GM21360 (cell line): ENCODE data around the gene GPR180.

ENCODE experiments used
- ATAC-seq: cut with Tn5 transposase; IDR thresholded peaks from one replicate; pipeline ENCODE4 v1.9.1; 2021; ENCODE audit warnings: mild to moderate bottlenecking, moderate library complexity; ENCODE audit not compliant: unreplicated experiment

The GPR180 gene

DNA sequence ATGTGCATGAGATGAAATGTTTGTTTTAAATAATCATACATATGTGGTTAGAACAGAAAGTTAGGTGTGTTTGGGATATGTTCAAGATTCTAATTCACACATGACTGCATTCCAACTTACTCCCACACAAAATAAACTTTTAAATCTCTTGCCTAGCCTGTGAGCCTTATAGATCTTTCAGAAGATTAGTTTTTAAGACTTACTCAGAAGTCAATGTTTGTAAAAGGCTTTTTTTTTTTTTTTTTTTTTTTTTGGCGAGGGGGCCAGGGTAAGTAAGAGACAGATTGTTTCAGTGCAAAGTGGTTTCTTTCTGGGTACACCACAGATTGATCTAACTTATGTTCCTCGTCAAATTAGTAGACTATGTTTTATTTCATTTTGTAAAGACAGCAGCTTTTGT, 39.1 kb downstream of the GPR180 start:
- no peak for ATAC-seq

DNA sequence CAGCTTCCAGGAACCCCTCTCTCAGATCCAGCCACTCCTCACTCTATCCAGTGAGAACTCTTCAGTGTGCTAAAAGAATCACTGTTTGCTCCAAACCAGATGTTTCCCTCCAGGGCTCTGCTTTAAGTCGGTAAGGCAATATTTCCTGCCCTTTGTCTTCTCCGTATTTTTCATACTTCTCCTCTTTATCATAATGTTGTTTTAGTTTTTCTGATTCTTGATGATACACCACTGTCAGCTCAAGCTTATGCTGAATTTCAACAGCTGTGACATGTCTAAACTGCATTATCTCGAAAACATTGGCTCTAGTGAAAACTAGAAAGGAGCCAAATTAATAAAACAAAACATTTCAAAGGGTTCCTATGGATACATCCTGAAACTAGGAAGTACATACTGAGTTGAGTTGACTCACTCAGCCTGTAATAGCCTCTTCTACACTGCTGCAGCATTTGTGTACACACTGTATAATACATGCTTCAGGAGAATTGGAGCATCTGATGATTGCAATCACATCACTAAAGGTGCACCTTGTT, 39.8 kb downstream of the GPR180 start:
- ATAC-seq, result no peak

- peak; percentile 83 for ATAC-seq
These were observed 45.2 kb downstream of the GPR180 start for GRCh38 chr13:94646904-94647303.

DNA sequence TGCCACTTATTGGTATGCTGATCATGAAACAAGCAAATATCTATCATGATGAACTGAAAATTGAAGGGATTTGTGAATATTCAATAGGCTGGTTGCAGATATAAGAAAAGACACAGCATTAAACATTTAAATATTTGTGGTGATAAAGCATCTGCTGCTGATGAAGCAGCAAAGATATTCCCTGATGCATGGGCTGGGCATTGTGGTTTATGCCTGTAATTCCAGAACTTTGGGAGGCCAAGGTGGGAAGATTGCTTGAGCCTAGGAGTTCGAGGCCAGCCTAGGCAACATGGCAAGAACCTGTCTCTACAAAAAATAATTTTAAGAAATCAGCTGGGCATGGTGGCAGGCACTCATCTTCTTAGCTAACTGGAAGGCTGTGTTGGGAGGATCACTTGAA, 54.5 kb downstream of the GPR180 start:
- no peak for ATAC-seq

DNA sequence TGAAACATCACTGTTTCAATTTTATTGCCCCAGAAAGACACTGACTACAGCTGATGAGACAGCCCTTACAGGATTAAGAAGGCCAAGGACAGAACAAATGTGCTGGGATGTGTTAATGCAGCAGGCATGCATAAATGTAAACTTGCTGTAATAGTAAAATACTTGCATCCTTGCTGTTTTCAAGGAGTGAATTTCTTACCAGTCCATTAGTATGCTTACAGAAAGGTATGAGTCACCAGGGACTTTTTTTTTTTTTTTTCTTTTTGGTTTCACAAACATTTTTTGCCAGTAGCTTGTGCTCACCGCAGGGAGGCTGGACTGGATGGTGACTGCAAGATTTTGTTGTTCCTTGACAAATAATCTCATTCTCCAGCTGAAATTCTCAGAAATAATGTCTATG, 55.1 kb downstream of the GPR180 start:
- peak; percentile 82 for ATAC-seq

- peak; percentile 36 for ATAC-seq
These were observed 55.5 kb downstream of the GPR180 start for GRCh38 chr13:94657167-94657566.

DNA sequence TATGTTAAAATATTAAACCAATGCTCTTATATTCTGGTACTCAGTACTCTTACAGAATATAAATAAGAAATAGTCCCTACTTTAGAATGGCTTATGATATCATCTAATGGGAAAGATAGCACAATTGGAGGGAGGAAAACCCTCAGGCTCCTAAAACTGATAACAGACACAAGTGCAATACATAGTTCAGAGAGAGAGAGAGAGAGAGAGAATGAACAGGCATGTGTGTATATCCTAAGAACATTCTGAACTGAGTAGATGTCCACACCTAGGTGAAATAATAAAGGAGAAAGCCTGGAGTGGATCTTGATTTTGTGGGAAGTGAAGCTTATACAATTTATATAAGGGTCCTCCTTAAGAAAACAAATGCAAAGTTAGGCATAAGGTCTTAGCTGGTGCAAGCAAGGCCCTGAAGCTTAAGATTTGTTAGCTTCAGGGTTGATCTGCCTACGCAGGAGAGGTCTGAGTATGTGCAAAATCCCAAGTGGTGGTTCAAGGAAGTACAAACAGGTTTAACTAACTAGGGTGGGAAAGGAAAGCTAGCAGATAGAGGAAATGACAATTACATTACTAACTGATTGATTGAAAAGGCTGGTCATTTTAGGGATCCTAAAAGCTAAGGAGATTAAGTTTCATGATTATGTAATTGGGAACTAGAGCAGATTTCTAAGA, 57.4 kb downstream of the GPR180 start:
- no peak for ATAC-seq

DNA sequence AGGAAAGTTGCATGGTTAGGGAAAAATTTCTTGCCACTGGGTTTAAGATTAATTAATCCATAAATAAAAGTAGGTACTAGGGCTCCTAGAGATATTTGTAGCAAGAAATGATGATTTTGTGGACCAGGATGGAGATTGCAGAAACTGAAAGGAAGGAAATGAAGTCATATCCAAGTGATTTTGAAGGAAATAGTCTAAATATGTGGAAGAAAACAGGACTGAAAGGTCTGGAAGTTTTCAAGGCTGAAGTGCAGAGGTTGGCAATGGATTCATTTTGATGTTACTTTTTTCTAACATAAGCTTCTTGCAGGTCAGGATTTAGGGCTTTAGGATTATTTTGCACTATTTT, 57.9 kb downstream of the GPR180 start:
- ATAC-seq, result no peak

- no peak for ATAC-seq
These were observed 59.2 kb downstream of the GPR180 start for GRCh38 chr13:94660695-94661326.

GRCh38 chr13:94661406-94661805, 59.7 kb downstream of the GPR180 start:
- no peak for ATAC-seq

- no peak for ATAC-seq
These were observed 60.8 kb downstream of the GPR180 start for GRCh38 chr13:94662274-94662945.

DNA sequence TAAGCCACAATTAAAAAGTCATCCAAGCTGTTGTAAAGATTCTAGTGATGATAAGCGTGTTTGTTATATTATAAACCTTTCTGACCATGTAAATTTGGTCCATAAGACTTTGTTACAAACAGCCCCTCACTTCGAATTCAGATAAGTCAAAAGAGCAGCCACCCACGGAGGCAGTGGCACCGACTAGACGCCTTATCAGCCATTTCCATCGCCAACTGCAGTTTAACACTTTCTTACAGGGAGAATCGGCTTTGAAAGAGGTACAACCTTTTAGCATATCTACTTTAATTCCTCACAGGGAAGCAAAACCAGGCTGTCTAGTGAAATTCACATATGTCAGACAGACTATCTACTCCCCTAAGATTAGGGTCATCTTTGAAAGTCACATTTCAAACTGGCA, 63.2 kb downstream of the GPR180 start:
- no peak for ATAC-seq

- no peak for ATAC-seq
These were observed 64.4 kb downstream of the GPR180 start for GRCh38 chr13:94666065-94666464.

GRCh38 chr13:94667190-94667589, 65.5 kb downstream of the GPR180 start:
- ATAC-seq, result no peak

GRCh38 chr13:94672400-94672799, 70.7 kb downstream of the GPR180 start:
- ATAC-seq, result no peak

- no peak for ATAC-seq
These were observed 72.2 kb downstream of the GPR180 start for GRCh38 chr13:94673851-94674250.

- ATAC-seq, result no peak
These were observed 73.1 kb downstream of the GPR180 start for GRCh38 chr13:94674609-94675348.

DNA sequence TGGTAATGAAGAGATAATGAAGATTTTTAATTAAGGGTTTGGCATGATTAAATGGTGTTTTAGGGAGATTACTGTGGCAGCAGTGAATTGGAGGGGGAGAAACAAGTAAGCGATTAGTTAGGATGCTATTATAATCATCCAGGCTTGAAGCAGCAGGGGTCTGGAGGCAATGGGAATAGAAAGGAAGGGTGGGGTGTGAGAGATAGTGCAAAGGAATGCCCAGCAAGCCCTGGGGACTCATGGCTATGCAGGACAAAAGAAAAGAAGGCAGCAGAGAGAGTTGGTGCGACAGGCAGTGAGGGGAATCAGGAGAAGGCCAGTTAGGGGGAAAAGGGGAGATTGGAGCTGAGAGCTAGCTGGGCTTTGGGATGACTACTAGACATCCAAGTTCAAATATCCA, 76.1 kb downstream of the GPR180 start:
- ATAC-seq, result no peak

GRCh38 chr13:94678845-94679244, 77.2 kb downstream of the GPR180 start:
- no peak for ATAC-seq

GRCh38 chr13:94679614-94680013, 78.0 kb downstream of the GPR180 start:
- ATAC-seq, result no peak

DNA sequence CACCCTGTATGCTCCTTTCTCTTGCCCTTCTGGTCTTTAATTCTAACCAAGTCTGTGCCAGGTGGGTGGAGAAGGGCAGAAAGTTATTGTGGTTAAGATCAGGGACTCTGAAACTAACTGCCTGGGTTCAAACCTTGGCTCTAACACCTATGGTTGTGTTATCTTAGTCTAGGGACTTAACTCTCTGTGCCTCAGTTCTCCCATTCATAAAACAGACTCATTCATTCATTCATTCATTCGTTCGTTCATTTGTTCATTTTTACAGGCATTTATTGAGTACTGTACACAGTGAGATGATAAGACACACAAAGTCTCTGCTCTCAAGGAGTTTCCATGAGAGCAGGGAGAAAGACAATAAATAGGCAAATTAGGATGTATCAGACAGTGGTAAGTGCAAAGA, 80.6 kb downstream of the GPR180 start:
- ATAC-seq, result no peak
